Thyroid gland (tissue), 4 donors: ENCODE measurements around the gene ZNF608.

Source experiments
- CTCF ChIP-seq, 6 experiments: fragments of 200-600 bp in 3 of 6; fragments of 450-650 bp in 3 of 6; sonication (generic) in 3 of 6; IDR thresholded peaks; one replicate each; pipeline ENCODE4 v1.5.1; 2016 to 2019; ENCODE audit warnings: antibody characterized with exemption in 6 of 6, mild to moderate bottlenecking in 2 of 6, inconsistent platforms in 1 of 6, moderate library complexity in 1 of 6
- POLR2A ChIP-seq, 2 donors: fragments of 450-650 bp; IDR thresholded peaks; one replicate each; pipeline ENCODE4 v1.6.1; 2017; ENCODE audit warnings: antibody characterized with exemption in 2 of 2, mild to moderate bottlenecking in 2 of 2, moderate library complexity in 1 of 2

GRCh38 chr5:124700333-124700732, 46.1 kb downstream of the ZNF608 start:
- TF ChIP-seq CTCF (IDR thresholded peaks at IDR 0.05): no peak
- no peak for TF ChIP-seq POLR2A (IDR thresholded peaks at IDR 0.05)
